ENCODE measurements around the gene LGALS7B.

DNA sequence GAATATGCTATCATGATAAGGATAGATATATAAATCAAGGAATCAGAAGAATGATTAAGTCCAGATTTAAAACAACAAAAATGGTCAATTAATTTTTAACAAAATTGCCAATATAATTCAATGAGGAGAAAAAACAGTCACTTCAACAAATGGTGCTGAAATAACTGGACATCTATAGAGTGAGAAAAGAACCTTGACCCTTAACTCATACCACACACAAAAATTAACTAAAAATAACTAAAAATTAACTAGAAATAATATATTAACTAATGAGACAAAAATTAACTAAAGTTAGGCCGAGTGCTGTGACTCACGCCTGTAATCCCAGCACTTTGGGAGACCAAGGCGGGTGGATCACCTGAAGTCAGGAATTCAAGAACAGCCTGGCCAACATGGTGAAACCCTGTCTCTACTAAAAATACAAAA is 25.2 kb upstream of the LGALS7B start:
- TF ChIP-seq, protein P1, sequence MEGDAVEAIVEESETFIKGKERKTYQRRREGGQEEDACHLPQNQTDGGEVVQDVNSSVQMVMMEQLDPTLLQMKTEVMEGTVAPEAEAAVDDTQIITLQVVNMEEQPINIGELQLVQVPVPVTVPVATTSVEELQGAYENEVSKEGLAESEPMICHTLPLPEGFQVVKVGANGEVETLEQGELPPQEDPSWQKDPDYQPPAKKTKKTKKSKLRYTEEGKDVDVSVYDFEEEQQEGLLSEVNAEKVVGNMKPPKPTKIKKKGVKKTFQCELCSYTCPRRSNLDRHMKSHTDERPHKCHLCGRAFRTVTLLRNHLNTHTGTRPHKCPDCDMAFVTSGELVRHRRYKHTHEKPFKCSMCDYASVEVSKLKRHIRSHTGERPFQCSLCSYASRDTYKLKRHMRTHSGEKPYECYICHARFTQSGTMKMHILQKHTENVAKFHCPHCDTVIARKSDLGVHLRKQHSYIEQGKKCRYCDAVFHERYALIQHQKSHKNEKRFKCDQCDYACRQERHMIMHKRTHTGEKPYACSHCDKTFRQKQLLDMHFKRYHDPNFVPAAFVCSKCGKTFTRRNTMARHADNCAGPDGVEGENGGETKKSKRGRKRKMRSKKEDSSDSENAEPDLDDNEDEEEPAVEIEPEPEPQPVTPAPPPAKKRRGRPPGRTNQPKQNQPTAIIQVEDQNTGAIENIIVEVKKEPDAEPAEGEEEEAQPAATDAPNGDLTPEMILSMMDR (tag by site-specific recombination; IDR thresholded peaks at IDR 0.05): no peak
- TF ChIP-seq WT1 (tag by site-specific recombination; IDR thresholded peaks at IDR 0.05) (no peak), PATZ1 (tag by site-specific recombination; IDR thresholded peaks at IDR 0.05) (no peak), BCL11A (tag by site-specific recombination; IDR thresholded peaks at IDR 0.05; ENCODE audit: low read depth) (no peak), ZNF791 (tag by site-specific recombination; IDR thresholded peaks at IDR 0.05) (no peak), ZNF148 (tag by site-specific recombination; IDR thresholded peaks at IDR 0.05; ENCODE audit: borderline replicate concordance) (no peak), RBAK (tag by site-specific recombination; IDR thresholded peaks at IDR 0.05) (no peak), PRDM10 (tag by site-specific recombination; IDR thresholded peaks at IDR 0.05) (no peak), GLI4 (tag by site-specific recombination; IDR thresholded peaks at IDR 0.05) (no peak), ZNF416 (tag by site-specific recombination; IDR thresholded peaks at IDR 0.05) (no peak)
- TF ChIP-seq, protein P2, sequence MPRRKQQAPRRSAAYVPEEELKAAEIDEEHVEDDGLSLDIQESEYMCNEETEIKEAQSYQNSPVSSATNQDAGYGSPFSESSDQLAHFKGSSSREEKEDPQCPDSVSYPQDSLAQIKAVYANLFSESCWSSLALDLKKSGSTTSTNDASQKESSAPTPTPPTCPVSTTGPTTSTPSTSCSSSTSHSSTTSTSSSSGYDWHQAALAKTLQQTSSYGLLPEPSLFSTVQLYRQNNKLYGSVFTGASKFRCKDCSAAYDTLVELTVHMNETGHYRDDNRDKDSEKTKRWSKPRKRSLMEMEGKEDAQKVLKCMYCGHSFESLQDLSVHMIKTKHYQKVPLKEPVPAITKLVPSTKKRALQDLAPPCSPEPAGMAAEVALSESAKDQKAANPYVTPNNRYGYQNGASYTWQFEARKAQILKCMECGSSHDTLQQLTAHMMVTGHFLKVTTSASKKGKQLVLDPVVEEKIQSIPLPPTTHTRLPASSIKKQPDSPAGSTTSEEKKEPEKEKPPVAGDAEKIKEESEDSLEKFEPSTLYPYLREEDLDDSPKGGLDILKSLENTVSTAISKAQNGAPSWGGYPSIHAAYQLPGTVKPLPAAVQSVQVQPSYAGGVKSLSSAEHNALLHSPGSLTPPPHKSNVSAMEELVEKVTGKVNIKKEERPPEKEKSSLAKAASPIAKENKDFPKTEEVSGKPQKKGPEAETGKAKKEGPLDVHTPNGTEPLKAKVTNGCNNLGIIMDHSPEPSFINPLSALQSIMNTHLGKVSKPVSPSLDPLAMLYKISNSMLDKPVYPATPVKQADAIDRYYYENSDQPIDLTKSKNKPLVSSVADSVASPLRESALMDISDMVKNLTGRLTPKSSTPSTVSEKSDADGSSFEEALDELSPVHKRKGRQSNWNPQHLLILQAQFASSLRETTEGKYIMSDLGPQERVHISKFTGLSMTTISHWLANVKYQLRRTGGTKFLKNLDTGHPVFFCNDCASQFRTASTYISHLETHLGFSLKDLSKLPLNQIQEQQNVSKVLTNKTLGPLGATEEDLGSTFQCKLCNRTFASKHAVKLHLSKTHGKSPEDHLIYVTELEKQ (tag by site-specific recombination; IDR thresholded peaks at IDR 0.05; ENCODE audit: borderline replicate concordance): no peak
